ENCODE measurements around the gene LTBP3. TPM values are rescaled to one million over a fixed set of nuclear protein-coding genes. Genes with fewer than 3 reads are reported as not detected.
A peak's percentile ranks its signal among the peaks of the same experiment; 100 is the strongest.

Gene LTBP3
- total RNA-seq, 1 experiment from 2014 or later = 92.1 TPM

GRCh38 chr11:65575568-65576231 lies 17.5 kb upstream of the LTBP3 start, which contains the start of gene EHBP1L1:
Gene EHBP1L1 (plus strand): TSS chr11:65576053. CDS start chr11:65576303, 250 bp downstream.
- Histone ChIP-seq H3K27ac (ENCODE audit: low read depth, low read length, poor library complexity, severe bottlenecking) (peak within 1 kb of the TSS; percentile 75), H3K36me3 (ENCODE audit: insufficient read depth, low read length, poor library complexity, severe bottlenecking) (peaks cover 3% of the 10 kb centered on the region), H3K27me3 (replicated peaks; ENCODE audit: insufficient read depth, low read depth, low read length, poor library complexity) (no peaks in the 10 kb centered on the region), H3K9me3 (ENCODE audit: low read depth, low read length, poor library complexity, severe bottlenecking) (no peaks in the 10 kb centered on the region), H3K4me1 (ENCODE audit: insufficient read depth, low read length, poor library complexity, severe bottlenecking) (peaks cover 45% of the 10 kb centered on the region), H3K4me3 (ENCODE audit: low read depth, low read length, poor library complexity, severe bottlenecking) (peak within 1 kb of the TSS; percentile 87)
- BruUV-seq (replicated peaks) = no TSS peak
- TF ChIP-seq CTCF (conservative IDR thresholded peaks at IDR 0.05; ENCODE audit: low read depth, low read length) (no peak), EZH2 (IDR thresholded peaks at IDR 0.05; ENCODE audit: borderline replicate concordance, low read depth, low read length, poor library complexity, severe bottlenecking) (no peak)
- intact Hi-C loops (cut with micrococcal nuclease; ENCODE audit: unreplicated experiment) = no loop called here
- ChIA-PET CTCF (no interaction called here), POLR2A (ENCODE audit: low non-redundant PET) (interaction anchor here (0.7 kb wide), 1 partner anchor 77 kb away, joined by 15 read pairs; no protein-coding TSS in a partner anchor)
- DNase-seq (ENCODE audit: low spot score) = peak; percentile 78

- peaks cover 3% of the 10 kb centered on the region for H3K36me3 ChIP-seq (ENCODE audit: insufficient read depth, low read length, poor library complexity, severe bottlenecking)
- no TSS peak for BruUV-seq (replicated peaks)
- peak overlapping the region; percentile 75 for H3K27ac ChIP-seq (ENCODE audit: low read depth, low read length, poor library complexity, severe bottlenecking)
- intact Hi-C loops (cut with micrococcal nuclease; ENCODE audit: unreplicated experiment) = loop anchor here (5.0 kb wide), 2 partner anchors 32 to 193 kb away; partner anchors contain the start of gene SLC25A45
- DNase-seq (ENCODE audit: low spot score) = peak; percentile 55
- no peaks in the 10 kb centered on the region for H3K9me3 ChIP-seq (ENCODE audit: low read depth, low read length, poor library complexity, severe bottlenecking)
- H3K4me3 ChIP-seq (ENCODE audit: low read depth, low read length, poor library complexity, severe bottlenecking) = peak overlapping the region; percentile 87
- POLR2A ChIA-PET (ENCODE audit: low non-redundant PET) = no interaction called here
- TF ChIP-seq EZH2 (IDR thresholded peaks at IDR 0.05; ENCODE audit: borderline replicate concordance, low read depth, low read length, poor library complexity, severe bottlenecking) (no peak), CTCF (conservative IDR thresholded peaks at IDR 0.05; ENCODE audit: low read depth, low read length) (no peak)
- CTCF ChIA-PET = no interaction called here
- peaks cover 45% of the 10 kb centered on the region for H3K4me1 ChIP-seq (ENCODE audit: insufficient read depth, low read length, poor library complexity, severe bottlenecking)
- no peaks in the 10 kb centered on the region for H3K27me3 ChIP-seq (replicated peaks; ENCODE audit: insufficient read depth, low read depth, low read length, poor library complexity)
Measured at GRCh38 chr11:65574811-65575567, 16.8 kb upstream of the LTBP3 start.

- TF ChIP-seq CTCF (conservative IDR thresholded peaks at IDR 0.05; ENCODE audit: low read depth, low read length) = peak; percentile 69
- no peak for TF ChIP-seq EZH2 (IDR thresholded peaks at IDR 0.05; ENCODE audit: borderline replicate concordance, low read depth, low read length, poor library complexity, severe bottlenecking)
- peak overlapping the region; percentile 75 for H3K27ac ChIP-seq (ENCODE audit: low read depth, low read length, poor library complexity, severe bottlenecking)
- H3K4me3 ChIP-seq (ENCODE audit: low read depth, low read length, poor library complexity, severe bottlenecking) = peak overlapping the region; percentile 87
- no peaks in the 10 kb centered on the region for H3K9me3 ChIP-seq (ENCODE audit: low read depth, low read length, poor library complexity, severe bottlenecking)
- ChIA-PET CTCF (no interaction called here), POLR2A (ENCODE audit: low non-redundant PET) (no interaction called here)
- peaks cover 45% of the 10 kb centered on the region for H3K4me1 ChIP-seq (ENCODE audit: insufficient read depth, low read length, poor library complexity, severe bottlenecking)
- no peaks in the 10 kb centered on the region for H3K27me3 ChIP-seq (replicated peaks; ENCODE audit: insufficient read depth, low read depth, low read length, poor library complexity)
- DNase-seq (ENCODE audit: low spot score) = peak; percentile 94
- intact Hi-C loops (cut with micrococcal nuclease; ENCODE audit: unreplicated experiment) = loop anchor here (5.0 kb wide), 2 partner anchors 33 to 192 kb away; partner anchors contain the start of gene SLC25A45
- H3K36me3 ChIP-seq (ENCODE audit: insufficient read depth, low read length, poor library complexity, severe bottlenecking) = peaks cover 1% of the 10 kb centered on the region
- BruUV-seq (replicated peaks) = no TSS peak
Measured at GRCh38 chr11:65574109-65574810, 16.1 kb upstream of the LTBP3 start.
